SK-N-SH (cell line): ENCODE measurements around the gene DRD4. TPM values are rescaled to one million over a fixed set of nuclear protein-coding genes. Genes with fewer than 3 reads are reported as not detected.

ENCODE experiments used
- CTCF ChIA-PET: fragments of 300-600, 350-600 bp; formaldehyde crosslinking; extraction: SDS; loops from one replicate; lab custom pipeline; 2021; lab: Yijun Ruan, JAX
- POLR2A ChIA-PET: fragments of 350-600 bp; sonication (Branson Sonifier 250); formaldehyde crosslinking; extraction: SDS; loops from one replicate; lab custom pipeline; 2020; ENCODE audit warnings: antibody characterized with exemption, inconsistent platforms; lab: Yijun Ruan, JAX
- DNase-seq: peaks from one replicate; pipeline ENCODE4 v3.0.0; 2012
- H2AFZ ChIP-seq: fragments of 200-600 bp; sonication (generic); 2 replicates; pipeline ENCODE4 v1.8.1; 2016; ENCODE audit warnings: antibody characterized with exemption, mild to moderate bottlenecking, low read depth
- H3F3A ChIP-seq: fragments of 200-600 bp; sonication (generic); replicated peaks from 2 replicates; pipeline ENCODE3; 2016; ENCODE audit warnings: antibody characterized with exemption, mild to moderate bottlenecking; ENCODE audit not compliant: insufficient read depth
- H3K27ac ChIP-seq, 2 experiments: fragments of 200-500 bp in 1 of 2; fragments of 200-600 bp in 1 of 2; sonication (Bioruptor generic) in 1 of 2; sonication (generic), shearing (Covaris generic) in 1 of 2; 2 replicates each; pipeline versions ENCODE4 v1.5.1 to v1.6.1; 2014 to 2016; ENCODE audit warnings: low read depth in 2 of 2, inconsistent platforms in 1 of 2, low read length in 1 of 2, mild to moderate bottlenecking in 1 of 2, mixed read lengths in 1 of 2
- H3K27me3 ChIP-seq: fragments of 200-600 bp; sonication (generic), shearing (Covaris generic); 2 replicates; pipeline ENCODE4 v1.6.1; 2016; ENCODE audit warnings: mixed run types; ENCODE audit not compliant: insufficient read depth
- H3K36me3 ChIP-seq, 2 experiments: fragments of 200-500 bp in 1 of 2; fragments of 200-600 bp in 1 of 2; sonication (Bioruptor generic) in 1 of 2; sonication (generic) in 1 of 2; replicated peaks in 1 of 2; 2 replicates each; pipeline versions ENCODE3 to v1.5.1; 2014 to 2016; ENCODE audit warnings: low read length in 1 of 2, mild to moderate bottlenecking in 1 of 2; ENCODE audit not compliant: insufficient read depth in 2 of 2, control insufficient read depth in 1 of 2
- H3K4me1 ChIP-seq, 2 experiments: fragments of 200-500 bp in 1 of 2; fragments of 200-600 bp in 1 of 2; sonication (Bioruptor generic) in 1 of 2; sonication (generic), shearing (Covaris generic) in 1 of 2; 2 replicates each; pipeline versions ENCODE4 v1.5.1 to v1.6.1; 2014 to 2016; ENCODE audit warnings: low read depth in 1 of 2, low read length in 1 of 2, mixed run types in 1 of 2; ENCODE audit not compliant: insufficient read depth in 2 of 2, control insufficient read depth in 1 of 2
- H3K4me2 ChIP-seq: fragments of 200-600 bp; sonication (generic), shearing (Covaris generic); 2 replicates; pipeline ENCODE4 v1.6.1; 2017; ENCODE audit warnings: mixed run types
- H3K4me3 ChIP-seq, 2 experiments: fragments of 200-500 bp in 1 of 2; fragments of 200-600 bp in 1 of 2; sonication (Bioruptor generic) in 1 of 2; sonication (generic), shearing (Covaris generic) in 1 of 2; 2 replicates each; pipeline versions ENCODE4 v1.5.1 to v1.8.1; 2014 to 2016; ENCODE audit warnings: low read depth in 2 of 2, inconsistent platforms in 1 of 2, low read length in 1 of 2, mild to moderate bottlenecking in 1 of 2, mixed read lengths in 1 of 2, moderate library complexity in 1 of 2
- H3K79me2 ChIP-seq: fragments of 200-600 bp; sonication (generic); 2 replicates; pipeline ENCODE4 v1.8.1; 2017; ENCODE audit warnings: mild to moderate bottlenecking; ENCODE audit not compliant: insufficient read depth
- H3K9ac ChIP-seq: fragments of 200-600 bp; sonication (generic); 2 replicates; pipeline ENCODE4 v1.6.1; 2017; ENCODE audit warnings: mixed run types
- H3K9me2 ChIP-seq: fragments of 200-600 bp; sonication (generic); 2 replicates; pipeline ENCODE4 v1.6.1; 2017; ENCODE audit warnings: mixed run types
- H3K9me3 ChIP-seq: fragments of 200-600 bp; sonication (generic); 2 replicates; pipeline ENCODE4 v1.6.1; 2017; ENCODE audit warnings: mixed run types, mild to moderate bottlenecking, moderate library complexity
- H4K20me1 ChIP-seq: fragments of 200-600 bp; sonication (generic); 2 replicates; pipeline ENCODE4 v1.6.1; 2017; ENCODE audit warnings: mild to moderate bottlenecking, mixed run types; ENCODE audit not compliant: insufficient read depth
- CHD2 ChIP-seq: fragments of 150-350 bp; IDR thresholded peaks from 2 replicates; pipeline ENCODE4 v1.6.1; 2018; ENCODE audit warnings: low read length; ENCODE audit not compliant: partially characterized antibody
- EP300 ChIP-seq, 2 experiments: IDR thresholded peaks; 2 replicates each; pipeline versions ENCODE4 v1.4.0 to v1.6.1; 2012; ENCODE audit warnings: borderline replicate concordance in 1 of 2, low read depth in 1 of 2, low read length in 1 of 2
- FOXM1 ChIP-seq: IDR thresholded peaks from 2 replicates; pipeline ENCODE4 v1.4.0; 2012; ENCODE audit warnings: low read depth, mild to moderate bottlenecking
- GATA2 ChIP-seq: sonication (generic); formaldehyde crosslinking; IDR thresholded peaks from 2 replicates; pipeline ENCODE4 v1.5.0; 2020; ENCODE audit warnings: mild to moderate bottlenecking, missing genetic modification reagents
- MEF2A ChIP-seq: IDR thresholded peaks from 2 replicates; pipeline ENCODE4 v1.4.0; 2012; ENCODE audit warnings: low read depth, borderline replicate concordance
- MXI1 ChIP-seq: IDR thresholded peaks from 2 replicates; pipeline ENCODE4 v1.6.1; 2012; ENCODE audit warnings: mild to moderate bottlenecking, low read depth, low read length, improper control_type of control experiment
- NFIC ChIP-seq: IDR thresholded peaks from 2 replicates; pipeline ENCODE4 v1.4.0; 2012; ENCODE audit warnings: borderline replicate concordance
- NRF1 ChIP-seq: IDR thresholded peaks from 2 replicates; pipeline ENCODE4 v1.6.1; 2012; ENCODE audit warnings: low read depth, mild to moderate bottlenecking, low read length
- POLR2AphosphoS5 ChIP-seq: IDR thresholded peaks from 2 replicates; pipeline ENCODE4 v1.6.1; 2012; ENCODE audit warnings: low read depth, low read length
- RAD21 ChIP-seq: IDR thresholded peaks from 2 replicates; pipeline ENCODE4 v1.6.1; 2012; ENCODE audit warnings: mild to moderate bottlenecking, low read length
- RCOR1 ChIP-seq: fragments of 150-350 bp; IDR thresholded peaks from 2 replicates; pipeline ENCODE4 v1.6.1; 2017; ENCODE audit warnings: antibody characterized with exemption, low read length
- RFX5 ChIP-seq: IDR thresholded peaks from 2 replicates; pipeline ENCODE4 v1.6.1; 2012; ENCODE audit warnings: mild to moderate bottlenecking, improper control_type of control experiment, low read length
- RXRA ChIP-seq: IDR thresholded peaks from 2 replicates; pipeline ENCODE4 v1.4.0; 2012; ENCODE audit warnings: low read depth, mild to moderate bottlenecking, borderline replicate concordance
- SIN3A ChIP-seq: IDR thresholded peaks from 2 replicates; pipeline ENCODE4 v1.6.1; 2012; ENCODE audit warnings: low read depth, mild to moderate bottlenecking, low read length, moderate library complexity, borderline replicate concordance
- SMC3 ChIP-seq: IDR thresholded peaks from 2 replicates; pipeline ENCODE4 v1.6.1; 2012; ENCODE audit warnings: low read depth, low read length, improper control_type of control experiment
- TAF1 ChIP-seq: IDR thresholded peaks from 2 replicates; pipeline ENCODE4 v1.6.1; 2012; ENCODE audit warnings: low read depth, mild to moderate bottlenecking, low read length, moderate library complexity, borderline replicate concordance
- YY1 ChIP-seq: IDR thresholded peaks from 2 replicates; pipeline ENCODE4 v1.4.0; 2012; ENCODE audit warnings: low read depth, mild to moderate bottlenecking
- WGBS: methylation state at CpG from one replicate; pipeline ENCODE4 v1.1.6; 2017; ENCODE audit warnings: low lambda C conversion rate; 5-methylcytosine and 5-hydroxymethylcytosine counted together
- polyA plus RNA-seq, 3 experiments: library from polyadenylated mRNA; depleted of rRNA; stranded (reverse); fragments of >200 nt; gene quantifications; 2 replicates each; pipeline ENCODE4 v1.2.3, GENCODE V29; 2012
- TF ChIP-seq, protein P1 (sequence below): IDR thresholded peaks from 2 replicates; pipeline ENCODE4 v1.6.1; 2012; ENCODE audit warnings: mild to moderate bottlenecking, low read depth, low read length, moderate library complexity
- TF ChIP-seq, protein P2 (sequence below): fragments of 150-350 bp; IDR thresholded peaks from 2 replicates; pipeline ENCODE4 v1.6.1; 2017; ENCODE audit warnings: antibody characterized with exemption, low read length, low read depth, borderline replicate concordance
- TF ChIP-seq, protein P3 (sequence below): IDR thresholded peaks from 2 replicates; pipeline ENCODE4; 2012
- TF ChIP-seq, protein P4 (sequence below): IDR thresholded peaks from 2 replicates; pipeline ENCODE4 v1.4.0; 2012; ENCODE audit warnings: low read depth, borderline replicate concordance

DRD4 gene
- polyA plus RNA-seq, 1 of the 3 experiments (the other 2 are of a cell fraction) = not detected

DNA sequence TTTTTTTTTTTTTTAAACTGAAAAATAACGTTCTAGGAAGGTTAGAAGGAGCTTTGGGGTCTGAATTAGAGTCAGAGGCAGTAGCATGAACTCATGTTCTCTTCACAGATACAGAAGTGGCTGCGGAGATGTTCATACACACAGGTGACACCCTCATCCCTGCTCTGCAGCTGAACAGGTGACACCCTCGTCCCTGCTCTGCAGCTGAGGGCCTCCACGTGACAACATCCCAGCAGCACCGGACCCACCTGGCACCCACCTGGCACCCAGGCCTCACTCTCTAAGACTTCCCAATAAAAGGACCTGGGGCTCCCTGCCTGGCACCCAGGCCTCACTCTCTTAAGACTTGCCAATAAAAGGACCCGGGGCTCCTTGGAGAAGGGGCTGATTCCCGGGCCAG, 19.8 kb downstream of the DRD4 start:
- Histone ChIP-seq H3F3A (no peaks in the 10 kb centered on the region), H3K9ac (no peak overlapping the region), H3K4me1 (no peaks in the 10 kb centered on the region), H4K20me1 (no peaks in the 10 kb centered on the region), H3K4me3 (no peak overlapping the region), H3K4me2 (no peak overlapping the region), H3K36me3 (peaks cover 0 to 33% of the 10 kb centered on the region in 2 experiments), H3K9me3 (no peaks in the 10 kb centered on the region), H2AFZ (no peak overlapping the region), H3K79me2 (no peaks in the 10 kb centered on the region), H3K9me2 (no peaks in the 10 kb centered on the region), H3K27me3 (no peaks in the 10 kb centered on the region), H3K27ac (no peak overlapping the region)
- ChIA-PET CTCF (interaction anchor here (1.3 to 13.1 kb wide), 2 partner anchors 68 to 102 kb away, joined by 3 to 150 read pairs; no protein-coding TSS in a partner anchor), POLR2A (no interaction called here)
- TF ChIP-seq RFX5 (no peak), GATA2 (CRISPR knock-in tag) (no peak), RAD21 (no peak)
- 97% methylated on average over 5 of the region's 7 CpGs for WGBS
- DNase-seq = no peak

DNA sequence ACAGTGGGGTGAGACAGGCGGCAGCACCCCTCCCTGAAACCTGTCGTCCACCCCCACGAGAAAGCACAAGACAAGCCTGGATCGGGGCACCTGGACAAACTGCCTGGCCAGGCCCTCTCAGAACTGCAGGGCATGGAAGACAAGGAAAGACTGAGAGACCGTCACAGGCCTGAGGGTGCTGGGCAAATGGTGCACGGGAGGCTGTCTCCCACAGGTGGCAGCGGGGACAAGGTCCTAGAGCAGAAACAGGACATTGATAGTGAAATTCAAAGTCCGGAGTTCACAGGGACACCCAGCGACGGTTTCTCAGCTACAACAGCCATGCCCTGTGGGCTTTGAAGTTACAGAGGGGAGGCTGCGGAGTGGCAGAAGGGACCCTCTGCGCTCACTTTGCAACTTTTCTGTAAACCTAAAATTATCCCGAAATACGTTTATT, 20.6 kb downstream of the DRD4 start:
- Histone ChIP-seq H3F3A (no peaks in the 10 kb centered on the region), H3K9me3 (no peaks in the 10 kb centered on the region), H3K79me2 (no peaks in the 10 kb centered on the region), H4K20me1 (0 out of 2 replicates have a peak, but pooled peaks cover 4% of the 10 kb centered on the region), H2AFZ (no peak overlapping the region), H3K27me3 (no peaks in the 10 kb centered on the region), H3K9ac (no peak overlapping the region), H3K4me2 (no peak overlapping the region), H3K9me2 (no peaks in the 10 kb centered on the region), H3K36me3 (peaks cover 0 to 33% of the 10 kb centered on the region in 2 experiments), H3K4me3 (no peak overlapping the region), H3K4me1 (no peaks in the 10 kb centered on the region), H3K27ac (no peak overlapping the region)
- WGBS = 92% methylated on average over 14 of the region's 14 CpGs
- POLR2A ChIA-PET = no interaction called here
- CTCF ChIA-PET = interaction anchor here (1.3 to 13.1 kb wide), 2 partner anchors 67 to 103 kb away, joined by 3 to 150 read pairs; no protein-coding TSS in a partner anchor
- TF ChIP-seq, protein P1, sequence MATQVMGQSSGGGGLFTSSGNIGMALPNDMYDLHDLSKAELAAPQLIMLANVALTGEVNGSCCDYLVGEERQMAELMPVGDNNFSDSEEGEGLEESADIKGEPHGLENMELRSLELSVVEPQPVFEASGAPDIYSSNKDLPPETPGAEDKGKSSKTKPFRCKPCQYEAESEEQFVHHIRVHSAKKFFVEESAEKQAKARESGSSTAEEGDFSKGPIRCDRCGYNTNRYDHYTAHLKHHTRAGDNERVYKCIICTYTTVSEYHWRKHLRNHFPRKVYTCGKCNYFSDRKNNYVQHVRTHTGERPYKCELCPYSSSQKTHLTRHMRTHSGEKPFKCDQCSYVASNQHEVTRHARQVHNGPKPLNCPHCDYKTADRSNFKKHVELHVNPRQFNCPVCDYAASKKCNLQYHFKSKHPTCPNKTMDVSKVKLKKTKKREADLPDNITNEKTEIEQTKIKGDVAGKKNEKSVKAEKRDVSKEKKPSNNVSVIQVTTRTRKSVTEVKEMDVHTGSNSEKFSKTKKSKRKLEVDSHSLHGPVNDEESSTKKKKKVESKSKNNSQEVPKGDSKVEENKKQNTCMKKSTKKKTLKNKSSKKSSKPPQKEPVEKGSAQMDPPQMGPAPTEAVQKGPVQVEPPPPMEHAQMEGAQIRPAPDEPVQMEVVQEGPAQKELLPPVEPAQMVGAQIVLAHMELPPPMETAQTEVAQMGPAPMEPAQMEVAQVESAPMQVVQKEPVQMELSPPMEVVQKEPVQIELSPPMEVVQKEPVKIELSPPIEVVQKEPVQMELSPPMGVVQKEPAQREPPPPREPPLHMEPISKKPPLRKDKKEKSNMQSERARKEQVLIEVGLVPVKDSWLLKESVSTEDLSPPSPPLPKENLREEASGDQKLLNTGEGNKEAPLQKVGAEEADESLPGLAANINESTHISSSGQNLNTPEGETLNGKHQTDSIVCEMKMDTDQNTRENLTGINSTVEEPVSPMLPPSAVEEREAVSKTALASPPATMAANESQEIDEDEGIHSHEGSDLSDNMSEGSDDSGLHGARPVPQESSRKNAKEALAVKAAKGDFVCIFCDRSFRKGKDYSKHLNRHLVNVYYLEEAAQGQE = no peak
- TF ChIP-seq POLR2AphosphoS5 = no peak
- no peak for TF ChIP-seq TAF1
- TF ChIP-seq EP300 (IDR thresholded peaks at IDR 0.05; ENCODE audit: borderline replicate concordance in 1 of 2, low read depth in 1 of 2, low read length in 1 of 2) = no peak
- TF ChIP-seq, protein P2, sequence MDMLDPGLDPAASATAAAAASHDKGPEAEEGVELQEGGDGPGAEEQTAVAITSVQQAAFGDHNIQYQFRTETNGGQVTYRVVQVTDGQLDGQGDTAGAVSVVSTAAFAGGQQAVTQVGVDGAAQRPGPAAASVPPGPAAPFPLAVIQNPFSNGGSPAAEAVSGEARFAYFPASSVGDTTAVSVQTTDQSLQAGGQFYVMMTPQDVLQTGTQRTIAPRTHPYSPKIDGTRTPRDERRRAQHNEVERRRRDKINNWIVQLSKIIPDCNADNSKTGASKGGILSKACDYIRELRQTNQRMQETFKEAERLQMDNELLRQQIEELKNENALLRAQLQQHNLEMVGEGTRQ = no peak
- no peak for TF ChIP-seq SMC3
- TF ChIP-seq SIN3A = no peak
- TF ChIP-seq NRF1 = no peak
- TF ChIP-seq RFX5 = no peak
- TF ChIP-seq, protein P3, sequence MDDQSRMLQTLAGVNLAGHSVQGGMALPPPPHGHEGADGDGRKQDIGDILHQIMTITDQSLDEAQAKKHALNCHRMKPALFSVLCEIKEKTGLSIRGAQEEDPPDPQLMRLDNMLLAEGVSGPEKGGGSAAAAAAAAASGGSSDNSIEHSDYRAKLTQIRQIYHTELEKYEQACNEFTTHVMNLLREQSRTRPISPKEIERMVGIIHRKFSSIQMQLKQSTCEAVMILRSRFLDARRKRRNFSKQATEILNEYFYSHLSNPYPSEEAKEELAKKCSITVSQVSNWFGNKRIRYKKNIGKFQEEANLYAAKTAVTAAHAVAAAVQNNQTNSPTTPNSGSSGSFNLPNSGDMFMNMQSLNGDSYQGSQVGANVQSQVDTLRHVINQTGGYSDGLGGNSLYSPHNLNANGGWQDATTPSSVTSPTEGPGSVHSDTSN = no peak
- TF ChIP-seq, protein P4, sequence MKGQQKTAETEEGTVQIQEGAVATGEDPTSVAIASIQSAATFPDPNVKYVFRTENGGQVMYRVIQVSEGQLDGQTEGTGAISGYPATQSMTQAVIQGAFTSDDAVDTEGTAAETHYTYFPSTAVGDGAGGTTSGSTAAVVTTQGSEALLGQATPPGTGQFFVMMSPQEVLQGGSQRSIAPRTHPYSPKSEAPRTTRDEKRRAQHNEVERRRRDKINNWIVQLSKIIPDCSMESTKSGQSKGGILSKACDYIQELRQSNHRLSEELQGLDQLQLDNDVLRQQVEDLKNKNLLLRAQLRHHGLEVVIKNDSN = no peak
- TF ChIP-seq RXRA = no peak
- no peak for TF ChIP-seq MEF2A
- TF ChIP-seq FOXM1 = no peak
- TF ChIP-seq GATA2 (CRISPR knock-in tag) = no peak
- no peak for TF ChIP-seq NFIC
- no peak for TF ChIP-seq CHD2
- TF ChIP-seq MXI1 = no peak
- no peak for TF ChIP-seq RCOR1
- no peak for TF ChIP-seq YY1
- DNase-seq = no peak
